HCT116 (cell line): ENCODE data around the gene CCDC92B. TPM values are rescaled to one million over a fixed set of nuclear protein-coding genes. Genes with fewer than 3 reads are reported as not detected.
"Not testable (repeated sequence)": the region's sequence is repeated elsewhere in the genome, so short reads cannot be mapped to it uniquely, and the experiment has no call there.

Source experiments
- ATAC-seq: fragments of 200-7000 bp; cut with Tn5 transposase; 2 replicates; pipeline ENCODE4 v1.9.1; 2020; ENCODE audit warnings: mild to moderate bottlenecking, moderate library complexity
- BruUV-seq: library from RNA; stranded (reverse); fragments of 400-500 nt; replicated peaks from 2 replicates; lab custom pipeline; 2021; lab: Mats Ljungman, UMichigan
- CTCF ChIA-PET: fragments of 300-600 bp; sonication (Branson Sonifier 250); formaldehyde crosslinking; loops from one replicate; lab custom pipeline; 2021; ENCODE audit warnings: antibody characterized with exemption; lab: Charles Lee
- POLR2A ChIA-PET: fragments of 300-600, 350-600 bp; sonication (Branson Sonifier 250); formaldehyde crosslinking; loops from one replicate; lab custom pipeline; 2021; ENCODE audit warnings: antibody characterized with exemption; lab: Charles Lee
- RAD21 ChIA-PET, 2 experiments: fragments of 300-600 bp; sonication (Branson Sonifier 250); formaldehyde crosslinking; loops; one replicate each; lab custom pipeline; 2023; ENCODE audit warnings: low total read pairs in 2 of 2; ENCODE audit not compliant: uncharacterized antibody in 2 of 2, unreplicated experiment in 2 of 2, low non-redundant PET in 1 of 2; lab: Charles Lee
- DNase-seq: peaks from one replicate; pipeline ENCODE4 v3.0.0-alpha.2; 2010; ENCODE audit warnings: low read depth, low spot score
- H2AFZ ChIP-seq: fragments of 200-600 bp; shearing (Covaris generic), sonication (generic); 2 replicates; pipeline ENCODE4 v1.6.1; 2017; ENCODE audit warnings: low read depth, mixed run types, mixed read lengths, antibody characterized with exemption, low read length; ENCODE audit not compliant: poor library complexity, severe bottlenecking
- H3K27ac ChIP-seq: 2 replicates; pipeline ENCODE4 v1.5.1; 2012; ENCODE audit warnings: low read depth, low read length
- H3K27me3 ChIP-seq: fragments of 200-600 bp; sonication (generic); 2 replicates; pipeline ENCODE4 v1.6.1; 2016; ENCODE audit warnings: mixed run types, low read length, mixed read lengths; ENCODE audit not compliant: insufficient read depth
- H3K36me3 ChIP-seq, 2 experiments: fragments of 200-500 bp in 1 of 2; fragments of 200-600 bp in 1 of 2; sonication (Bioruptor generic) in 1 of 2; sonication (generic) in 1 of 2; 2 replicates each; pipeline versions ENCODE4 v1.5.1 to v1.6.1; 2014 to 2016; ENCODE audit warnings: low read length in 2 of 2, inconsistent platforms in 1 of 2, mixed read lengths in 1 of 2, mixed run types in 1 of 2; ENCODE audit not compliant: insufficient read depth in 2 of 2, control insufficient read depth in 1 of 2
- H3K4me1 ChIP-seq, 2 experiments: fragments of 200-600 bp in 1 of 2; sonication (generic) in 1 of 2; 2 replicates each; pipeline versions ENCODE4 v1.5.1 to v1.6.1; 2012 to 2017; ENCODE audit warnings: low read length in 2 of 2, inconsistent platforms in 1 of 2, mild to moderate bottlenecking in 1 of 2, mixed read lengths in 1 of 2, mixed run types in 1 of 2, moderate library complexity in 1 of 2; ENCODE audit not compliant: insufficient read depth in 2 of 2, control insufficient read depth in 1 of 2
- H3K4me2 ChIP-seq: fragments of 200-600 bp; sonication (generic); 2 replicates; pipeline ENCODE4 v1.6.1; 2017; ENCODE audit warnings: mixed run types, low read length, mixed read lengths
- H3K4me3 ChIP-seq, 2 experiments: fragments of 200-600 bp in 1 of 2; sonication (generic) in 1 of 2; replicated peaks in 1 of 2; 2 replicates each; pipeline ENCODE4 v1.5.1; 2011 to 2016; ENCODE audit warnings: low read length in 2 of 2, control low read depth in 1 of 2, low read depth in 1 of 2, mild to moderate bottlenecking in 1 of 2, mixed read lengths in 1 of 2, mixed run types in 1 of 2
- H3K79me2 ChIP-seq: fragments of 200-600 bp; sonication (generic); 2 replicates; pipeline ENCODE4 v1.6.1; 2017; ENCODE audit warnings: mild to moderate bottlenecking, mixed run types, low read length, moderate library complexity, mixed read lengths; ENCODE audit not compliant: insufficient read depth
- H3K9ac ChIP-seq: fragments of 200-600 bp; sonication (generic); 2 replicates; pipeline ENCODE4 v1.6.1; 2016; ENCODE audit warnings: low read length, mixed read lengths
- H3K9me2 ChIP-seq: fragments of 200-600 bp; sonication (generic), shearing (Covaris generic); 2 replicates; pipeline ENCODE4 v1.6.1; 2017; ENCODE audit warnings: mixed run types, mild to moderate bottlenecking, moderate library complexity; ENCODE audit not compliant: insufficient read depth
- H3K9me3 ChIP-seq, 2 experiments: fragments of 200-500 bp in 1 of 2; fragments of 200-600 bp in 1 of 2; sonication (Bioruptor generic) in 1 of 2; sonication (generic) in 1 of 2; 2 replicates each; pipeline ENCODE4 v1.6.1; 2014 to 2017; ENCODE audit warnings: low read length in 2 of 2, mixed read lengths in 2 of 2, inconsistent platforms in 1 of 2, low read depth in 1 of 2, mild to moderate bottlenecking in 1 of 2, mixed run types in 1 of 2, moderate library complexity in 1 of 2; ENCODE audit not compliant: control insufficient read depth in 1 of 2, insufficient read depth in 1 of 2
- H4K20me1 ChIP-seq: fragments of 200-600 bp; sonication (generic), shearing (Covaris generic); 2 replicates; pipeline ENCODE4 v1.6.1; 2017; ENCODE audit warnings: mixed run types, mild to moderate bottlenecking, moderate library complexity; ENCODE audit not compliant: insufficient read depth
- CBX3 ChIP-seq: IDR thresholded peaks from 2 replicates; pipeline ENCODE4 v1.6.1; 2012; ENCODE audit warnings: low read depth
- CEBPB ChIP-seq: IDR thresholded peaks from 2 replicates; pipeline ENCODE4 v1.6.1; 2012; ENCODE audit warnings: low read depth
- CTCF ChIP-seq, 3 experiments: fragments of 200-600 bp in 1 of 3; sonication (generic) in 1 of 3; IDR thresholded peaks in 2 of 3; conservative IDR thresholded peaks in 1 of 3; 2 replicates each; pipeline ENCODE4 v1.5.1; 2012 to 2017; ENCODE audit warnings: low read depth in 2 of 3, low read length in 2 of 3, antibody characterized with exemption in 1 of 3, borderline replicate concordance in 1 of 3, control low read depth in 1 of 3, mild to moderate bottlenecking in 1 of 3, mixed read lengths in 1 of 3, mixed run types in 1 of 3, moderate library complexity in 1 of 3; ENCODE audit not compliant: insufficient read depth in 1 of 3
- ELF1 ChIP-seq: IDR thresholded peaks from 2 replicates; pipeline ENCODE4 v1.6.1; 2012; ENCODE audit warnings: low read depth, borderline replicate concordance
- EZH2phosphoT487 ChIP-seq: fragments of 200-600 bp; IDR thresholded peaks from 2 replicates; pipeline ENCODE4 v1.6.1; 2018; ENCODE audit warnings: antibody characterized with exemption, borderline replicate concordance
- FOSL1 ChIP-seq: IDR thresholded peaks from 2 replicates; pipeline ENCODE4 v1.6.1; 2012; ENCODE audit warnings: low read depth
- MAX ChIP-seq: IDR thresholded peaks from 2 replicates; pipeline ENCODE4 v1.6.1; 2012
- POLR2AphosphoS5 ChIP-seq: IDR thresholded peaks from 2 replicates; pipeline ENCODE4 v1.6.1; 2011; ENCODE audit warnings: mild to moderate bottlenecking, low read depth, low read length, moderate library complexity
- SIN3A ChIP-seq: IDR thresholded peaks from 2 replicates; pipeline ENCODE4 v1.6.1; 2012; ENCODE audit warnings: low read depth
- SRF ChIP-seq: IDR thresholded peaks from 2 replicates; pipeline ENCODE4 v1.6.1; 2012; ENCODE audit warnings: low read depth
- YY1 ChIP-seq: IDR thresholded peaks from 2 replicates; pipeline ENCODE4 v1.6.1; 2011; ENCODE audit warnings: low read length, low read depth, moderate library complexity, mild to moderate bottlenecking; ENCODE audit not compliant: insufficient replicate concordance; ENCODE audit errors: extremely low read depth
- ZNF274 ChIP-seq: fragments of 200-500 bp; sonication (Bioruptor generic); IDR thresholded peaks from 2 replicates; pipeline ENCODE4 v1.6.1; 2014; ENCODE audit warnings: mild to moderate bottlenecking, low read depth, low read length, inconsistent platforms
- intact Hi-C: fragments of 100-400 bp; cut with micrococcal nuclease; formaldehyde crosslinking; loops from 2 replicates; pipeline ENCODE4 v1.10.0; 2022
- total RNA-seq: library from RNA; stranded (reverse); gene quantifications from one replicate; pipeline ENCODE4 v1.2.1, GENCODE V29; 2021; ENCODE audit not compliant: unreplicated experiment
- TF ChIP-seq, protein P1 (sequence below): IDR thresholded peaks from 2 replicates; pipeline ENCODE4 v1.6.1; 2012
- TF ChIP-seq, protein P2 (sequence below): IDR thresholded peaks from 2 replicates; pipeline ENCODE4 v1.6.1; 2011; ENCODE audit warnings: mild to moderate bottlenecking, low read length, moderate library complexity; ENCODE audit not compliant: insufficient replicate concordance; ENCODE audit errors: extremely low read depth

CCDC92B gene
- total RNA-seq, 1 experiment from 2014 or later, result 0.17 TPM

DNA sequence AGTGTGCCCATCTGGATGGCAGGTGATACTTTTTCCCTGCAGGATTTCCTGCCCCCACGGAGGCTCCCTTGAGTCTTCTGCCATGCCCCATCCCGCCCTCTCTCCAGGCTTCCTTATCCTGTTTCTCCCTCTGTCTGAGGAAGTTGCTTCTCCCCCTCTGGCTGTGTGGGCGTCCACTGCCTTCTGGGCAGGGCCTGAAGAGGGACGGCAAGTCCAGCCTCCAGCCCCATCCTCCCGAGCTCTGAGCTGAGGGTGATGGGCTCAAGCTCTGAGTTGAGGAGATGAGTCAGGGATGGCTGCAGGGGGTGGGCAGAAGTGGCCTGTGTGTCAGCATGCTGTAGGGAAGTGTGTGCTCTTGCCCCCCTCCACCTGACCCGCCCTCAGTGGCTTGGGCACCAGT is 32.6 kb upstream of the CCDC92B start:
- POLR2A ChIA-PET, result no interaction called here
- no peaks in the 10 kb centered on the region for H3K9me2 ChIP-seq
- H3K4me2 ChIP-seq, result no peak overlapping the region
- H3K4me3 ChIP-seq, result no peak overlapping the region
- no peaks in the 10 kb centered on the region for H3K79me2 ChIP-seq
- H3K4me1 ChIP-seq, result peaks cover 10 to 17% of the 10 kb centered on the region in 2 experiments; a peak in 3 of 4 replicates
- no TSS peak for BruUV-seq
- RAD21 ChIA-PET, result no interaction called here
- no peak overlapping the region for H3K9ac ChIP-seq
- no peaks in the 10 kb centered on the region for H3K9me3 ChIP-seq
- intact Hi-C loops, result no loop called here
- H3K27me3 ChIP-seq, result no peaks in the 10 kb centered on the region
- CTCF ChIA-PET, result no interaction called here
- H3K27ac ChIP-seq, result no peak overlapping the region
- H4K20me1 ChIP-seq, result no peaks in the 10 kb centered on the region
- no peak for DNase-seq
- ATAC-seq, result no peak
- no peaks in the 10 kb centered on the region for H3K36me3 ChIP-seq
- TF ChIP-seq ZNF274, result no peak
- TF ChIP-seq, protein P1, sequence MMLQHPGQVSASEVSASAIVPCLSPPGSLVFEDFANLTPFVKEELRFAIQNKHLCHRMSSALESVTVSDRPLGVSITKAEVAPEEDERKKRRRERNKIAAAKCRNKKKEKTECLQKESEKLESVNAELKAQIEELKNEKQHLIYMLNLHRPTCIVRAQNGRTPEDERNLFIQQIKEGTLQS, result no peak
- TF ChIP-seq YY1, result no peak
- TF ChIP-seq MAX, result no peak
- no peak for TF ChIP-seq ELF1
- TF ChIP-seq, protein P2, sequence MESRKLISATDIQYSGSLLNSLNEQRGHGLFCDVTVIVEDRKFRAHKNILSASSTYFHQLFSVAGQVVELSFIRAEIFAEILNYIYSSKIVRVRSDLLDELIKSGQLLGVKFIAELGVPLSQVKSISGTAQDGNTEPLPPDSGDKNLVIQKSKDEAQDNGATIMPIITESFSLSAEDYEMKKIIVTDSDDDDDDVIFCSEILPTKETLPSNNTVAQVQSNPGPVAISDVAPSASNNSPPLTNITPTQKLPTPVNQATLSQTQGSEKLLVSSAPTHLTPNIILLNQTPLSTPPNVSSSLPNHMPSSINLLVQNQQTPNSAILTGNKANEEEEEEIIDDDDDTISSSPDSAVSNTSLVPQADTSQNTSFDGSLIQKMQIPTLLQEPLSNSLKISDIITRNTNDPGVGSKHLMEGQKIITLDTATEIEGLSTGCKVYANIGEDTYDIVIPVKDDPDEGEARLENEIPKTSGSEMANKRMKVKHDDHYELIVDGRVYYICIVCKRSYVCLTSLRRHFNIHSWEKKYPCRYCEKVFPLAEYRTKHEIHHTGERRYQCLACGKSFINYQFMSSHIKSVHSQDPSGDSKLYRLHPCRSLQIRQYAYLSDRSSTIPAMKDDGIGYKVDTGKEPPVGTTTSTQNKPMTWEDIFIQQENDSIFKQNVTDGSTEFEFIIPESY, result no peak
- TF ChIP-seq SRF, result no peak
- no peak for TF ChIP-seq CTCF (IDR thresholded peaks at IDR 0.05 in 2 of 3, conservative IDR thresholded peaks at IDR 0.05 in 1 of 3; ENCODE audit: borderline replicate concordance in 1 of 3, insufficient read depth in 1 of 3, low read depth in 2 of 3, low read length in 2 of 3)
- TF ChIP-seq POLR2AphosphoS5, result no peak
- no peak for TF ChIP-seq EZH2phosphoT487
- no peak for TF ChIP-seq SIN3A
- TF ChIP-seq CEBPB, result no peak
- no peak for TF ChIP-seq FOSL1
- TF ChIP-seq CBX3, result no peak
- H2AFZ ChIP-seq, result no peak overlapping the region

- H4K20me1 ChIP-seq, H3K27me3 ChIP-seq, DNase-seq, H3K4me2 ChIP-seq, ATAC-seq, H3K9me3 ChIP-seq, H3K9ac ChIP-seq, H3K36me3 ChIP-seq, H3K79me2 ChIP-seq, H2AFZ ChIP-seq, RAD21 ChIA-PET, H3K27ac ChIP-seq, POLR2A ChIA-PET, intact Hi-C loops, H3K4me3 ChIP-seq, CTCF ChIA-PET, BruUV-seq, H3K9me2 ChIP-seq: not testable (repeated sequence)
- H3K4me1 ChIP-seq, result peaks cover 7 to 15% of the 10 kb centered on the region in 2 experiments; a peak in 3 of 4 replicates
These were observed 32.1 kb upstream of the CCDC92B start for GRCh38 chr17:2781598-2781997.
